Lung (tissue), 12 donors: ENCODE measurements around the gene BPIFB1. TPM values are rescaled to one million over a fixed set of nuclear protein-coding genes. Genes with fewer than 3 reads are reported as not detected.

ENCODE experiments used
- ATAC-seq: fragments of 200-7000 bp; cut with Tn5 transposase; one replicate; pipeline ENCODE4 v1.9.1; 2020; ENCODE audit warnings: moderate number of reproducible peaks; ENCODE audit not compliant: insufficient read depth, low FRiP score
- DNase-seq, 3 donors: peaks; one replicate each; pipeline ENCODE4 v3.0.0-alpha.2; 2013 to 2017
- H3K27ac ChIP-seq, 2 donors: one replicate each; pipeline ENCODE4 v1.5.1; 2013; ENCODE audit warnings: mild to moderate bottlenecking in 2 of 2, moderate library complexity in 2 of 2, control low read depth in 1 of 2, inconsistent platforms in 1 of 2, low read depth in 1 of 2, low read length in 1 of 2
- H3K27me3 ChIP-seq, 3 donors: one replicate each; pipeline ENCODE4 v1.5.1; 2013; ENCODE audit warnings: low read length in 2 of 3; ENCODE audit not compliant: control insufficient read depth in 3 of 3, insufficient read depth in 3 of 3
- H3K36me3 ChIP-seq, 4 donors: one replicate each; pipeline ENCODE4 v1.5.1; 2013; ENCODE audit warnings: low read length in 4 of 4, mild to moderate bottlenecking in 1 of 4, moderate library complexity in 1 of 4; ENCODE audit not compliant: control insufficient read depth in 4 of 4, insufficient read depth in 4 of 4
- H3K4me1 ChIP-seq, 5 donors: one replicate each; pipeline ENCODE4 v1.5.1; 2013; ENCODE audit warnings: low read length in 5 of 5, mild to moderate bottlenecking in 2 of 5, moderate library complexity in 1 of 5; ENCODE audit not compliant: control insufficient read depth in 5 of 5, insufficient read depth in 5 of 5
- H3K4me3 ChIP-seq: one replicate; pipeline ENCODE4 v1.5.1; 2013; ENCODE audit warnings: mild to moderate bottlenecking, control low read depth, moderate library complexity
- H3K9ac ChIP-seq, 2 donors: one replicate each; pipeline ENCODE4 v1.5.1; 2013; ENCODE audit warnings: low read length in 2 of 2, control low read depth in 1 of 2; ENCODE audit not compliant: insufficient read depth in 1 of 2
- H3K9me3 ChIP-seq, 4 donors: one replicate each; pipeline ENCODE4 v1.5.1; 2013; ENCODE audit warnings: low read length in 3 of 4, mild to moderate bottlenecking in 1 of 4, moderate library complexity in 1 of 4; ENCODE audit not compliant: control insufficient read depth in 4 of 4, insufficient read depth in 3 of 4
- CTCF ChIP-seq: IDR thresholded peaks from 2 replicates; pipeline ENCODE4 v1.5.1; 2012; ENCODE audit warnings: mild to moderate bottlenecking; ENCODE audit errors: control extremely low read depth, extremely low read depth
- WGBS, 2 donors: extraction: QIAGEN DNeasy Blood & Tissue Kit; methylation state at CpG; one replicate each; pipeline ENCODE4 v1.1.7; 2013; 5-methylcytosine and 5-hydroxymethylcytosine counted together
- polyA plus RNA-seq, 2 donors: library from polyadenylated mRNA; stranded (reverse); fragments of 200-250 nt; gene quantifications; one replicate each; pipeline ENCODE4 v1.2.1, GENCODE V29; 2013
- total RNA-seq, 2 donors: library from RNA; depleted of rRNA in 1 of 2; stranded (reverse); fragments of >200 nt in 1 of 2; gene quantifications; one replicate each; pipeline ENCODE4 v1.2.1, GENCODE V29; 2014 to 2021
- donor health status: control.
- donor health status: control.
- donor health status: Bipolar disorder and iron deficiency.
- donor health status: healthy.
- donor health status: DM: yes; HTN: yes; CAD: no.

The BPIFB1 gene
- total and polyA plus RNA-seq, 4 donors: 61.9 to 445 (median 292) TPM

- 58 to 68% methylated on average over 3 of the region's 3 CpGs for WGBS, 2 donors
- no peaks in the 10 kb centered on the region for H3K4me1 ChIP-seq
- H3K27me3 ChIP-seq: peaks cover 0 to 5% (median 2%) of the 10 kb centered on the region in 3 donors
- no peak overlapping the region for H3K27ac ChIP-seq
- H3K36me3 ChIP-seq: no peaks in the 10 kb centered on the region
- ATAC-seq (no peak), DNase-seq (no peak)
- no peak overlapping the region for H3K4me3 ChIP-seq
- no peaks in the 10 kb centered on the region for H3K9me3 ChIP-seq
- H3K9ac ChIP-seq: no peak overlapping the region
- no peak for TF ChIP-seq CTCF
Observed at GRCh38 chr20:33275871-33276270, 7.1 kb upstream of the BPIFB1 start.

GRCh38 chr20:33276303-33277113 is 6.5 kb upstream of the BPIFB1 start:
- H3K27ac ChIP-seq: no peak overlapping the region
- peaks cover 0 to 5% (median 2%) of the 10 kb centered on the region in 3 donors for H3K27me3 ChIP-seq
- H3K4me1 ChIP-seq: no peaks in the 10 kb centered on the region
- 76 to 82% methylated on average over 11 to 12 of the region's 12 CpGs for WGBS, 2 donors
- H3K9me3 ChIP-seq: no peaks in the 10 kb centered on the region
- TF ChIP-seq CTCF: no peak
- no peaks in the 10 kb centered on the region for H3K36me3 ChIP-seq
- ATAC-seq (no peak), DNase-seq (no peak)
- no peak overlapping the region for H3K4me3 ChIP-seq
- no peak overlapping the region for H3K9ac ChIP-seq

GRCh38 chr20:33277471-33278441 is 5.3 kb upstream of the BPIFB1 start:
- DNase-seq (no peak), ATAC-seq (no peak)
- peaks cover 0 to 5% (median 0%) of the 10 kb centered on the region in 3 donors for H3K27me3 ChIP-seq
- H3K27ac ChIP-seq: no peak overlapping the region
- no peaks in the 10 kb centered on the region for H3K4me1 ChIP-seq
- H3K9ac ChIP-seq: no peak overlapping the region
- H3K36me3 ChIP-seq: no peaks in the 10 kb centered on the region
- no peak overlapping the region for H3K4me3 ChIP-seq
- 47 to 48% methylated on average over 13 of the region's 13 CpGs for WGBS, 2 donors
- no peaks in the 10 kb centered on the region for H3K9me3 ChIP-seq
- TF ChIP-seq CTCF: no peak
